GM19455 (cell line): ENCODE results near the gene RPN2.

Source experiments
- ATAC-seq: cut with Tn5 transposase; IDR thresholded peaks from one replicate; pipeline ENCODE4 v1.9.1; 2021; ENCODE audit not compliant: unreplicated experiment

RPN2 gene

DNA sequence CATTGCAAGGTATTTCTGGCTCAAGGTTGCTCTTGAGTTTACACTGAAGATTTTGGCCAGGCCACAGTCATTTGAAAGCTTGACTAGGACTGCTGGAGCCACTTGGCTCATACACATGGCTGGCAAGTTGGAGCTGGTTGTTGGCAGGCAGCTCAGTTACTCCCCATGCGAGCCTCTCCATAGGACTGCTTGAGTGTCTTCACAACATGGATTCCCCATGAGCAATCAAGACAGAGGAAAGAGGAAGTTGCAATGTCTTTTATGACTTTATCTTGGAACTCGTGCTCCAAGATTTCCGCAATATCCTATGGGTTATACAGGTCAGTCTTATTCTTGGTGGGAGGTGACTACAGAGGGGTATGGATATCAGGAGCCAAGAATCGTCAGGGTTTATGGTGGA lies 109.0 kb downstream of the RPN2 start:
- ATAC-seq = no peak

DNA sequence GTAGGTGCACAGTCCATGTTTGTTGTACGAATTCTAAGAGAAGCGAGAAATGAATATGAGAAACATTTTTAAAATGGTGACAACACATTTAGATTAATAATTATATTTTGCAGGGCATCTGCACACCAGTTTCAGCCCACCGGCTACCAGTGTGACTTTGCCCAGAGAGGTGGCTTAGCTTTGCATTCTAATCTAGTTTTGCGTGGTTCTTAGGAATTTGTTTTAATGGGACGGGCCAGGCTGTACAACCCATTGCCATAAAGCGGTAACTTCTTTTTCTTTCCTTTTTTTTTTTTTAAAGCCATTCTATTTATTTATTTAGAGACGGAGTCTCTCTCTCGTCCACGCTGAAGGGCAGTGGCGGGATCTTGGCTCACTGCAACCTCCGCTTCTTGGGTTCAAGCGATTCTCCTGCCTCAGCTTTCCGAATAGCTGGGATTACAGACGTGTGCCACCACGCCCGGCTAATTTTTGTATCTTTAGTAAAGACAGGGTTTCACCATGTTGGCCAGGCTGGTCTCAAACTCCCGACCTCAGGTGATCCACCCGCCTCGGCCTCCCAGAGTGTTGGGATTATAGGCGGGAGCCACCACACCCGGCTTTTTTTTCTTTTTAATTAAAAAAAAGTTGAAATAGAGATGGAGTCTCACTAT lies 111.2 kb downstream of the RPN2 start:
- no peak for ATAC-seq
